WERI-Rb-1 (cell line): ENCODE results near the gene LRP1B.

Source experiments
- DNase-seq: peaks from one replicate; pipeline ENCODE4 v3.0.0-alpha.2; 2020
- H3K27ac ChIP-seq: fragments of 250-450 bp; sonication (Bioruptor Pico); 2 replicates; pipeline ENCODE4 v1.5.1; 2020; ENCODE audit warnings: mild to moderate bottlenecking, moderate library complexity
- H3K27me3 ChIP-seq: fragments of 250-450 bp; sonication (Bioruptor Pico); 2 replicates; pipeline ENCODE4 v1.5.1; 2021; ENCODE audit warnings: mild to moderate bottlenecking, low read depth, moderate library complexity; ENCODE audit not compliant: insufficient read depth, severe bottlenecking
- H3K36me3 ChIP-seq: fragments of 250-450 bp; sonication (Bioruptor Pico); 2 replicates; pipeline ENCODE4 v1.5.1; 2020; ENCODE audit warnings: mild to moderate bottlenecking, moderate library complexity
- H3K4me3 ChIP-seq: 2 replicates; pipeline ENCODE4 v1.5.1; 2011; ENCODE audit warnings: low read depth, mild to moderate bottlenecking, control low read depth, low read length
- H3K9me3 ChIP-seq: fragments of 250-450 bp; sonication (Bioruptor Pico); 2 replicates; pipeline ENCODE4 v1.5.1; 2021; ENCODE audit warnings: mild to moderate bottlenecking, moderate library complexity; ENCODE audit not compliant: severe bottlenecking
- CTCF ChIP-seq: IDR thresholded peaks from 2 replicates; pipeline ENCODE4 v1.5.1; 2011; ENCODE audit warnings: low read depth, mild to moderate bottlenecking, control low read depth, inconsistent platforms, low read length

The LRP1B gene

GRCh38 chr2:141704541-141704940 is 426.3 kb downstream of the LRP1B start:
- TF ChIP-seq CTCF = no peak
- Histone ChIP-seq H3K4me3 (no peak overlapping the region), H3K27ac (no peak overlapping the region), H3K27me3 (no peaks in the 10 kb centered on the region), H3K9me3 (no peaks in the 10 kb centered on the region), H3K36me3 (no peaks in the 10 kb centered on the region)
- no peak for DNase-seq

GRCh38 chr2:141703501-141703900 is 427.3 kb downstream of the LRP1B start:
- TF ChIP-seq CTCF = no peak
- Histone ChIP-seq H3K36me3 (no peaks in the 10 kb centered on the region), H3K27me3 (no peaks in the 10 kb centered on the region), H3K9me3 (no peaks in the 10 kb centered on the region), H3K4me3 (no peak overlapping the region), H3K27ac (no peak overlapping the region)
- DNase-seq = no peak

GRCh38 chr2:141701618-141702017 is 429.2 kb downstream of the LRP1B start:
- DNase-seq = no peak
- H3K9me3 ChIP-seq = no peaks in the 10 kb centered on the region
- H3K27me3 ChIP-seq = no peaks in the 10 kb centered on the region
- TF ChIP-seq CTCF = no peak
- H3K27ac ChIP-seq = no peak overlapping the region
- H3K36me3 ChIP-seq = no peaks in the 10 kb centered on the region
- H3K4me3 ChIP-seq = no peak overlapping the region

GRCh38 chr2:141699573-141699972 is 431.2 kb downstream of the LRP1B start:
- no peaks in the 10 kb centered on the region for H3K36me3 ChIP-seq
- no peaks in the 10 kb centered on the region for H3K27me3 ChIP-seq
- no peak for TF ChIP-seq CTCF
- DNase-seq = no peak
- no peak overlapping the region for H3K4me3 ChIP-seq
- no peaks in the 10 kb centered on the region for H3K9me3 ChIP-seq
- H3K27ac ChIP-seq = no peak overlapping the region

GRCh38 chr2:141698500-141698899 is 432.3 kb downstream of the LRP1B start:
- TF ChIP-seq CTCF = no peak
- no peaks in the 10 kb centered on the region for H3K27me3 ChIP-seq
- no peak overlapping the region for H3K27ac ChIP-seq
- H3K9me3 ChIP-seq = no peaks in the 10 kb centered on the region
- no peak overlapping the region for H3K4me3 ChIP-seq
- no peak for DNase-seq
- no peaks in the 10 kb centered on the region for H3K36me3 ChIP-seq

- no peak overlapping the region for H3K4me3 ChIP-seq
- no peak overlapping the region for H3K27ac ChIP-seq
- H3K9me3 ChIP-seq = no peaks in the 10 kb centered on the region
- no peak for TF ChIP-seq CTCF
- no peaks in the 10 kb centered on the region for H3K36me3 ChIP-seq
- H3K27me3 ChIP-seq = no peaks in the 10 kb centered on the region
- no peak for DNase-seq
Observed at GRCh38 chr2:141697035-141697434, 433.8 kb downstream of the LRP1B start.
